Transverse colon (tissue), 4 donors: ENCODE data around the gene RASGRP3. TPM values are rescaled to one million over a fixed set of nuclear protein-coding genes. Genes with fewer than 3 reads are reported as not detected.

Experiments
- DNase-seq: peaks from one replicate; pipeline ENCODE4 v3.0.0-alpha.2; 2019
- H3K27ac ChIP-seq, 4 donors: fragments of 200-600 bp; sonication (generic); 2 replicates each; pipeline ENCODE4 v1.5.1; 2016 to 2018; ENCODE audit warnings: inconsistent platforms in 4 of 4
- H3K27me3 ChIP-seq: fragments of 200-600 bp; sonication (generic); 2 replicates; pipeline ENCODE4 v1.5.1; 2017; ENCODE audit warnings: inconsistent platforms
- H3K36me3 ChIP-seq, 4 donors: fragments of 200-600 bp; sonication (generic); 2 replicates each; pipeline ENCODE4 v1.5.1; 2017 to 2019; ENCODE audit warnings: inconsistent platforms in 4 of 4
- H3K4me1 ChIP-seq, 4 donors: fragments of 200-600 bp; sonication (generic); 2 replicates each; pipeline ENCODE4 v1.5.1; 2017 to 2020; ENCODE audit warnings: inconsistent platforms in 4 of 4
- H3K4me3 ChIP-seq, 4 donors: fragments of 200-600 bp; sonication (generic); 1 replicate in 1 of 4; 2 replicates in 3 of 4; pipeline versions ENCODE4 v1.5.1 to v1.6.1; 2017 to 2019; ENCODE audit warnings: inconsistent platforms in 4 of 4
- H3K9me3 ChIP-seq, 2 donors: fragments of 200-600 bp; sonication (generic); 2 replicates each; pipeline ENCODE4 v1.5.1; 2017 to 2019; ENCODE audit warnings: inconsistent platforms in 2 of 2
- CTCF ChIP-seq, 5 experiments: fragments of 200-600 bp in 3 of 5; fragments of 450-650 bp in 2 of 5; sonication (generic) in 3 of 5; IDR thresholded peaks; 1 replicate in 2 of 5; 2 replicates in 3 of 5; pipeline ENCODE4 v1.5.1; 2016 to 2017; ENCODE audit warnings: antibody characterized with exemption in 5 of 5, inconsistent platforms in 3 of 5, mild to moderate bottlenecking in 2 of 5, moderate library complexity in 1 of 5
- EP300 ChIP-seq: sonication (generic); formaldehyde crosslinking; IDR thresholded peaks from one replicate; pipeline ENCODE4 v1.6.1; 2017; ENCODE audit warnings: antibody characterized with exemption, low read depth
- POLR2A ChIP-seq: fragments of 450-650 bp; IDR thresholded peaks from one replicate; pipeline ENCODE4 v1.6.1; 2016; ENCODE audit warnings: antibody characterized with exemption, mild to moderate bottlenecking, moderate library complexity
- POLR2AphosphoS5 ChIP-seq, 3 donors: sonication (generic); formaldehyde crosslinking; IDR thresholded peaks; one replicate each; pipeline ENCODE4 v1.6.1; 2016; ENCODE audit warnings: antibody characterized with exemption in 3 of 3
- WGBS, 2 donors: methylation state at CpG; one replicate each; pipeline ENCODE4 v1.1.5; 2018; ENCODE audit warnings: low coverage in 1 of 2; 5-methylcytosine and 5-hydroxymethylcytosine counted together
- in situ Hi-C, 4 donors: fragments of 200-750 bp; cut with MboI; loops; one replicate each; pipeline versions ENCODE4 v1.15.0 to v1.15.1; 2017; ENCODE audit warnings: low sequenced_read_pairs in 3 of 4, low pct_ligation_motif_present in 1 of 4, low pct_unique_long_range_greater_than_20kb in 1 of 4
- intact Hi-C: fragments of 100-400 bp; cut with DNase I; formaldehyde crosslinking; loops from one replicate; pipeline ENCODE4 v1.15.1; 2023; ENCODE audit warnings: low total_unique reads
- total RNA-seq, 4 donors: library from RNA; depleted of rRNA; stranded (reverse); fragments of >200 nt; gene quantifications; one replicate each; pipeline ENCODE4 v1.1.0, GENCODE V29; 2016

Gene RASGRP3
- total RNA-seq, 4 donors from 2014 or later, result 3.4 to 16.5 (median 4.8) TPM; not detected in 1

GRCh38 chr2:33535421-33535820 is 59.0 kb downstream of the RASGRP3 start:
- Histone ChIP-seq H3K4me3 (no peak overlapping the region), H3K27ac (no peak overlapping the region), H3K27me3 (no peaks in the 10 kb centered on the region), H3K4me1 (no peaks in the 10 kb centered on the region), H3K36me3 (no peaks in the 10 kb centered on the region), H3K9me3 (no peaks in the 10 kb centered on the region)
- TF ChIP-seq CTCF (IDR thresholded peaks at IDR 0.05), result no peak
- no peak for TF ChIP-seq EP300
- TF ChIP-seq POLR2AphosphoS5 (IDR thresholded peaks at IDR 0.05), result no peak
- no peak for TF ChIP-seq POLR2A
- in situ Hi-C loops, result no loop called here
- intact Hi-C loops, result no loop called here
- WGBS, 2 donors, result 91% methylated on average over 3 of the region's 3 CpGs; no CpG with 5 or more reads in 1 of the 2 donors
- DNase-seq, result no peak

- H3K9me3 ChIP-seq, result no peaks in the 10 kb centered on the region
- H3K36me3 ChIP-seq, result no peaks in the 10 kb centered on the region
- H3K27ac ChIP-seq, result no peak overlapping the region
- in situ Hi-C loops (no loop called here), intact Hi-C loops (no loop called here)
- no peak overlapping the region for H3K4me3 ChIP-seq
- no peaks in the 10 kb centered on the region for H3K4me1 ChIP-seq
- DNase-seq, result no peak
- WGBS, 2 donors, result 85 to 94% methylated on average over 4 of the region's 4 CpGs
- no peak for TF ChIP-seq POLR2AphosphoS5 (IDR thresholded peaks at IDR 0.05)
- no peak for TF ChIP-seq CTCF (IDR thresholded peaks at IDR 0.05)
- no peak for TF ChIP-seq POLR2A
- TF ChIP-seq EP300, result no peak
- no peaks in the 10 kb centered on the region for H3K27me3 ChIP-seq
Measured at GRCh38 chr2:33541243-33541642, 64.8 kb downstream of the RASGRP3 start.

- Histone ChIP-seq H3K36me3 (no peaks in the 10 kb centered on the region), H3K27me3 (no peaks in the 10 kb centered on the region), H3K4me1 (no peaks in the 10 kb centered on the region), H3K27ac (no peak overlapping the region), H3K9me3 (no peaks in the 10 kb centered on the region), H3K4me3 (no peak overlapping the region)
- 66 to 82% methylated on average over 3 of the region's 3 CpGs for WGBS, 2 donors
- in situ Hi-C loops, result no loop called here
- TF ChIP-seq POLR2A (no peak), POLR2AphosphoS5 (IDR thresholded peaks at IDR 0.05) (no peak)
- DNase-seq, result no peak
- intact Hi-C loops, result no loop called here
Measured at GRCh38 chr2:33550206-33550605, 73.8 kb downstream of the RASGRP3 start.

- Histone ChIP-seq H3K27me3 (no peaks in the 10 kb centered on the region), H3K36me3 (no peaks in the 10 kb centered on the region), H3K9me3 (no peaks in the 10 kb centered on the region), H3K4me3 (no peak overlapping the region), H3K4me1 (no peaks in the 10 kb centered on the region), H3K27ac (no peak overlapping the region)
- in situ Hi-C loops, result no loop called here
- intact Hi-C loops, result no loop called here
- 67% methylated on average over 1 of the region's 1 CpG; no CpG with 5 or more reads in 1 of the 2 donors for WGBS, 2 donors
- DNase-seq, result no peak
- TF ChIP-seq CTCF (IDR thresholded peaks at IDR 0.05), result no peak
- no peak for TF ChIP-seq POLR2AphosphoS5 (IDR thresholded peaks at IDR 0.05)
- no peak for TF ChIP-seq EP300
- TF ChIP-seq POLR2A, result no peak
Measured at GRCh38 chr2:33552758-33553461, 76.5 kb downstream of the RASGRP3 start.

GRCh38 chr2:33555681-33556080 is 79.2 kb downstream of the RASGRP3 start:
- TF ChIP-seq CTCF (IDR thresholded peaks at IDR 0.05), result no peak
- TF ChIP-seq EP300, result no peak
- no peak for TF ChIP-seq POLR2A
- no peak for TF ChIP-seq POLR2AphosphoS5 (IDR thresholded peaks at IDR 0.05)
- 74 to 83% methylated on average over 3 of the region's 3 CpGs for WGBS, 2 donors
- no peak for DNase-seq
- peak overlapping the region in 3 of 4 donors; percentile 47 to 62 (median 51) for H3K27ac ChIP-seq
- H3K4me1 ChIP-seq, result no peaks in the 10 kb centered on the region
- H3K36me3 ChIP-seq, result no peaks in the 10 kb centered on the region
- H3K4me3 ChIP-seq, result no peak overlapping the region
- intact Hi-C loops, result no loop called here
- in situ Hi-C loops, result no loop called here
- H3K9me3 ChIP-seq, result no peaks in the 10 kb centered on the region
- no peaks in the 10 kb centered on the region for H3K27me3 ChIP-seq
